Uterus (tissue), 2 donors: Measurements from ENCODE around the gene TLX2.

Experiments
- POLR2A ChIP-seq, 2 donors: fragments of 450-650 bp; IDR thresholded peaks; one replicate each; pipeline ENCODE4 v1.6.1; 2016; ENCODE audit warnings: antibody characterized with exemption in 2 of 2, mild to moderate bottlenecking in 1 of 2, moderate library complexity in 1 of 2
- TF ChIP-seq, protein P1 (sequence below), 4 experiments: fragments of 200-600 bp in 2 of 4; fragments of 450-650 bp in 2 of 4; sonication (generic) in 2 of 4; IDR thresholded peaks; one replicate each; pipeline ENCODE4 v1.5.1; 2016 to 2019; ENCODE audit warnings: antibody characterized with exemption in 4 of 4, mild to moderate bottlenecking in 2 of 4, moderate library complexity in 1 of 4

DNA sequence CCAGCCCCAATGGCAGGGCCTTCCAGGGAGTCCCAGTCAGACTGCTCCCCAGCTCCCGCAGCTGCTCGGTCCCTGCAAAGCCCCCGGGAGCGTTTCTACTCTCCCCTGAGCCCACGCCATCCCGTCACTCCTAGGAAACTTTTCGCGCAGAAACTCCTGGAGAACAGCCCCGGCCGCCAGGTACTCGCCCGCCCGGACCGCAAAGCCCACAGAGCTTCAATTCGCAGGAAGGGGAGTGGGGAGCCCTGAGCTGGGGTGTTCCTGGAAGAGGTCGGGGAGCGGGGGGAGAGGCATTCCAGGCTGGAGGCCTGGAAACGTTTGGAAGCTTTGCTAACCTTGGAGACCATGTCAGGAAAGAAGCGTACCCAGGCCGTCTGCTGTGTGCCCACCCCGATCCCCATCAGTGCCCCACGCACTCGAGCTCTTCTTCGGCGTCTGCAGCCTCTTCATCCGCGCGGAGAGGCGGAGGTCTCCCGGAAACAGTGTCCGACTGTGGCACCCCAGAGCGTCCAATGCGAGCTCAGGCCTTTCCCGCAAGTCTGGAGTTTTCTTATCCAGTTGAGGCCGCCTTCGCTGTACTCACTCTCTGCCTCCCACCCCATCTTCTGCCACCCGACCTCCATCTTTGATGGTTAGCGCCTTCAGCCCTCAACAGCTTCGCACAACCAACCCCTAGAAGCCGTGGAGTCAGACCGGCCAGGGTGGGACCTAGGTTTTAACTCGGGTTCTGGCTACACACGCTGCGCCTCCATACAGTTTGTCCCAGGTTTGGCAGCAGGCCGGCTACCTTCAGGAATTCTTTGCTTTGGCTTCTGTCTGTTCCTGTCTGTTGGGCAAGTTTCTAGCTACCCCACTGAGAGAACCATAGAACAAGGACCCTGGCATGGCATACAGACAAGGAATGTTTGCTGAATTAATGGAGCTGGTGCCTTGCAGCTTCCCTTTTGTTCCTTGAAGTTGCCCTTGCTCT is 10.5 kb upstream of the TLX2 start:
- TF ChIP-seq, protein P1, sequence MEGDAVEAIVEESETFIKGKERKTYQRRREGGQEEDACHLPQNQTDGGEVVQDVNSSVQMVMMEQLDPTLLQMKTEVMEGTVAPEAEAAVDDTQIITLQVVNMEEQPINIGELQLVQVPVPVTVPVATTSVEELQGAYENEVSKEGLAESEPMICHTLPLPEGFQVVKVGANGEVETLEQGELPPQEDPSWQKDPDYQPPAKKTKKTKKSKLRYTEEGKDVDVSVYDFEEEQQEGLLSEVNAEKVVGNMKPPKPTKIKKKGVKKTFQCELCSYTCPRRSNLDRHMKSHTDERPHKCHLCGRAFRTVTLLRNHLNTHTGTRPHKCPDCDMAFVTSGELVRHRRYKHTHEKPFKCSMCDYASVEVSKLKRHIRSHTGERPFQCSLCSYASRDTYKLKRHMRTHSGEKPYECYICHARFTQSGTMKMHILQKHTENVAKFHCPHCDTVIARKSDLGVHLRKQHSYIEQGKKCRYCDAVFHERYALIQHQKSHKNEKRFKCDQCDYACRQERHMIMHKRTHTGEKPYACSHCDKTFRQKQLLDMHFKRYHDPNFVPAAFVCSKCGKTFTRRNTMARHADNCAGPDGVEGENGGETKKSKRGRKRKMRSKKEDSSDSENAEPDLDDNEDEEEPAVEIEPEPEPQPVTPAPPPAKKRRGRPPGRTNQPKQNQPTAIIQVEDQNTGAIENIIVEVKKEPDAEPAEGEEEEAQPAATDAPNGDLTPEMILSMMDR (IDR thresholded peaks at IDR 0.05): no peak
- TF ChIP-seq POLR2A (IDR thresholded peaks at IDR 0.05): no peak
